Caco-2 (cell line): ENCODE measurements around the gene WBP11. TPM values are rescaled to one million over a fixed set of nuclear protein-coding genes. Genes with fewer than 3 reads are reported as not detected.

ENCODE experiments used
- BruUV-seq: library from RNA; stranded (reverse); fragments of 400-500 nt; replicated peaks from 2 replicates; lab custom pipeline; 2021; lab: Mats Ljungman, UMichigan
- CTCF ChIA-PET: fragments of 300-600 bp; sonication (Branson Sonifier 250); formaldehyde crosslinking; loops from one replicate; lab custom pipeline; 2022; ENCODE audit warnings: antibody characterized with exemption; lab: Charles Lee
- POLR2A ChIA-PET: fragments of 300-600 bp; sonication (Branson Sonifier 250); formaldehyde crosslinking; loops from one replicate; lab custom pipeline; 2022; ENCODE audit warnings: antibody characterized with exemption; lab: Charles Lee
- DNase-seq, 2 experiments: peaks; one replicate each; pipeline versions ENCODE4 v3.0.0 to v3.0.0-alpha.2; 2020 to 2022
- H3K27me3 ChIP-seq: replicated peaks from 2 replicates; pipeline ENCODE4 v1.6.0; 2011; ENCODE audit warnings: low read length; ENCODE audit not compliant: control insufficient read depth, insufficient read depth
- H3K36me3 ChIP-seq: 2 replicates; pipeline ENCODE4 v1.5.1; 2011; ENCODE audit warnings: low read length; ENCODE audit not compliant: control insufficient read depth, insufficient read depth
- H3K4me1 ChIP-seq: fragments of 250-450 bp; sonication (Bioruptor Pico); 2 replicates; pipeline ENCODE4 v1.5.1; 2020; ENCODE audit warnings: mild to moderate bottlenecking
- H3K4me3 ChIP-seq: 2 replicates; pipeline ENCODE4 v1.5.1; 2011; ENCODE audit warnings: low read depth, mild to moderate bottlenecking, control low read depth, low read length
- H3K9me3 ChIP-seq: fragments of 250-450 bp; sonication (Bioruptor Pico); 2 replicates; pipeline ENCODE4 v1.5.1; 2020; ENCODE audit warnings: mild to moderate bottlenecking, moderate library complexity
- H3K27ac Mint-ChIP-seq: one replicate; pipeline ENCODE4 v1.8.0; 2022; ENCODE audit warnings: mixed read lengths; ENCODE audit not compliant: unreplicated experiment
- H3K27me3 Mint-ChIP-seq: one replicate; pipeline ENCODE4 v1.8.0; 2022; ENCODE audit warnings: mixed read lengths; ENCODE audit not compliant: insufficient read depth, unreplicated experiment
- H3K36me3 Mint-ChIP-seq: one replicate; pipeline ENCODE4 v1.8.0; 2022; ENCODE audit warnings: mild to moderate bottlenecking, mixed read lengths; ENCODE audit not compliant: insufficient read depth, unreplicated experiment
- H3K4me1 Mint-ChIP-seq: one replicate; pipeline ENCODE4 v1.8.0; 2022; ENCODE audit warnings: low read depth, mixed read lengths; ENCODE audit not compliant: unreplicated experiment
- H3K4me3 Mint-ChIP-seq: one replicate; pipeline ENCODE4 v1.8.0; 2022; ENCODE audit warnings: mild to moderate bottlenecking, moderate library complexity, mixed read lengths; ENCODE audit not compliant: unreplicated experiment
- H3K9me3 Mint-ChIP-seq: one replicate; pipeline ENCODE4 v1.8.0; 2022; ENCODE audit warnings: mixed read lengths; ENCODE audit not compliant: unreplicated experiment
- intact Hi-C: fragments of 100-400 bp; cut with micrococcal nuclease; formaldehyde crosslinking; loops from one replicate; pipeline ENCODE4 v1.10.0; 2022; ENCODE audit not compliant: unreplicated experiment
- total RNA-seq: library from RNA; stranded (reverse); gene quantifications from 2 replicates; pipeline ENCODE4 v1.2.3, GENCODE V29; 2022
- TF ChIP-seq, protein P1 (sequence below), 2 experiments: fragments of 200-600 bp in 1 of 2; IDR thresholded peaks; 1 replicate in 1 of 2; 2 replicates in 1 of 2; pipeline versions ENCODE4 v1.5.1 to v1.8.0; 2011 to 2022; ENCODE audit warnings: antibody characterized with exemption in 1 of 2, control low read depth in 1 of 2, inconsistent platforms in 1 of 2, low read depth in 1 of 2, low read length in 1 of 2, mild to moderate bottlenecking in 1 of 2, moderate library complexity in 1 of 2; ENCODE audit not compliant: insufficient read depth in 1 of 2, severe bottlenecking in 1 of 2, unreplicated experiment in 1 of 2

Gene WBP11
- total RNA-seq, 1 experiment from 2014 or later, result 159 TPM

DNA sequence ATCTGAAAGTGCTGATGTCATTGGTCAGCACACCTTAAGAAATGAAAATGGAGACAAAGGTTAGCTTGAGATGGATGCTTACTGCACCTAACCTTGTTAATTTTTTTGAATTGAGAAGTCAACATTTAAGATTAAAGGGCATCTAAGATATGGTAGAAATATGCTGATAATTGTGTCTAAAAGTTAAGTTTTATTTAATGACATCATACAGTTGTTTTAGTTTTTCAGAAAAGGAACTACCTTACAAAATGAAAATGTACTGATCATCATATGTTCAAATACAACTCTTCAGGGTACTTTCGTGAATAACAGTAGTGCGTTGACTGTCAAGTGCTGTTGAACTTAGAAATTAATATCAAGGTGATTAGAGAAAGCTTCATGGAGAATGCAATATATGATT is 8.2 kb upstream of the WBP11 start:
- Histone ChIP-seq H3K27me3 (no peaks in the 10 kb centered on the region), H3K4me3 (no peak overlapping the region), H3K36me3 (no peaks in the 10 kb centered on the region), H3K4me1 (no peaks in the 10 kb centered on the region), H3K9me3 (no peaks in the 10 kb centered on the region)
- ChIA-PET CTCF (interaction anchor here (0.8 to 2.4 kb wide), 4 partner anchors 17 to 185 kb away, joined by 3 to 38 read pairs (median 6); no protein-coding TSS in a partner anchor), POLR2A (no interaction called here)
- DNase-seq, result no peak
- intact Hi-C loops, result loop anchor here (1.0 to 2.0 kb wide), 6 partner anchors 34 to 458 kb away; no protein-coding TSS in a partner anchor
- TF ChIP-seq, protein P1, sequence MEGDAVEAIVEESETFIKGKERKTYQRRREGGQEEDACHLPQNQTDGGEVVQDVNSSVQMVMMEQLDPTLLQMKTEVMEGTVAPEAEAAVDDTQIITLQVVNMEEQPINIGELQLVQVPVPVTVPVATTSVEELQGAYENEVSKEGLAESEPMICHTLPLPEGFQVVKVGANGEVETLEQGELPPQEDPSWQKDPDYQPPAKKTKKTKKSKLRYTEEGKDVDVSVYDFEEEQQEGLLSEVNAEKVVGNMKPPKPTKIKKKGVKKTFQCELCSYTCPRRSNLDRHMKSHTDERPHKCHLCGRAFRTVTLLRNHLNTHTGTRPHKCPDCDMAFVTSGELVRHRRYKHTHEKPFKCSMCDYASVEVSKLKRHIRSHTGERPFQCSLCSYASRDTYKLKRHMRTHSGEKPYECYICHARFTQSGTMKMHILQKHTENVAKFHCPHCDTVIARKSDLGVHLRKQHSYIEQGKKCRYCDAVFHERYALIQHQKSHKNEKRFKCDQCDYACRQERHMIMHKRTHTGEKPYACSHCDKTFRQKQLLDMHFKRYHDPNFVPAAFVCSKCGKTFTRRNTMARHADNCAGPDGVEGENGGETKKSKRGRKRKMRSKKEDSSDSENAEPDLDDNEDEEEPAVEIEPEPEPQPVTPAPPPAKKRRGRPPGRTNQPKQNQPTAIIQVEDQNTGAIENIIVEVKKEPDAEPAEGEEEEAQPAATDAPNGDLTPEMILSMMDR (IDR thresholded peaks at IDR 0.05; ENCODE audit: insufficient read depth in 1 of 2, low read depth in 1 of 2, low read length in 1 of 2, severe bottlenecking in 1 of 2, unreplicated experiment in 1 of 2), result no peak
- Mint-ChIP-seq H3K4me1 (no peaks in the 10 kb centered on the region), H3K27ac (no peak overlapping the region), H3K36me3 (no peaks in the 10 kb centered on the region), H3K4me3 (no peak overlapping the region), H3K27me3 (peaks cover 7% of the 10 kb centered on the region), H3K9me3 (no peaks in the 10 kb centered on the region)
- BruUV-seq, result no TSS peak

DNA sequence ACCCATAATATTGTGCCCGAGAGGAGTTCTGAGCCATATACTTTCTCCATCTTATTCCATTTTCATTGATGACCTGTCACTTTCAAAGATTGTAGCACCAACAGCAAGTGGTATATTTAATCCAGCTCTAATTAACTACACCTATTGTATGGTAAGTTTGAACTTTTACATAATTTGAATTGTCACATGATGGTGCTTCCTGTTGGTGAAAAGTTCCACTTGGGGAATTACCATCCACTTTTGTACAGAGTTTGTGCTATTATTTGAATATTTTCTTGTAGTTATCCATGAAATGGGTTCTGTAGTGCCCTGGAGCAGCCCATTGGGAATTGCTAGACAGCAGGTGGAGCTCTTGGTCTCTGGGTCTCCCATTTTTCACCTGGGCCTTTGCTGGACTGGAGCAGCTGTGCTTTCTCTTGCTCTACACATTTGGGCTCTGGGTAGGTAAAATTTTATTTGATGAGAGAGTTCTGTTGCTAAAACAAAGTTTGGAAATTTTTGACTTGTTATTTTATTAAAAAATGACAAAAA is 7.7 kb upstream of the WBP11 start:
- no peaks in the 10 kb centered on the region for H3K9me3 ChIP-seq
- Mint-ChIP-seq H3K9me3 (no peaks in the 10 kb centered on the region), H3K27me3 (peaks cover 7% of the 10 kb centered on the region), H3K4me1 (no peaks in the 10 kb centered on the region), H3K4me3 (no peak overlapping the region), H3K36me3 (no peaks in the 10 kb centered on the region), H3K27ac (no peak overlapping the region)
- H3K27me3 ChIP-seq, result no peaks in the 10 kb centered on the region
- intact Hi-C loops, result loop anchor here (1.0 to 2.0 kb wide), 6 partner anchors 34 to 458 kb away; no protein-coding TSS in a partner anchor
- CTCF ChIA-PET, result interaction anchor here (0.6 to 2.4 kb wide), 7 partner anchors 18 to 713 kb away, joined by 3 to 38 read pairs (median 5); no protein-coding TSS in a partner anchor
- H3K4me1 ChIP-seq, result no peaks in the 10 kb centered on the region
- BruUV-seq, result no TSS peak
- TF ChIP-seq, protein P1 (IDR thresholded peaks at IDR 0.05; ENCODE audit: insufficient read depth in 1 of 2, low read depth in 1 of 2, low read length in 1 of 2, severe bottlenecking in 1 of 2, unreplicated experiment in 1 of 2), result peak; percentile 65 to 85
- DNase-seq, result peak; percentile 63 to 70
- POLR2A ChIA-PET, result no interaction called here
- H3K36me3 ChIP-seq, result no peaks in the 10 kb centered on the region
- H3K4me3 ChIP-seq, result no peak overlapping the region

DNA sequence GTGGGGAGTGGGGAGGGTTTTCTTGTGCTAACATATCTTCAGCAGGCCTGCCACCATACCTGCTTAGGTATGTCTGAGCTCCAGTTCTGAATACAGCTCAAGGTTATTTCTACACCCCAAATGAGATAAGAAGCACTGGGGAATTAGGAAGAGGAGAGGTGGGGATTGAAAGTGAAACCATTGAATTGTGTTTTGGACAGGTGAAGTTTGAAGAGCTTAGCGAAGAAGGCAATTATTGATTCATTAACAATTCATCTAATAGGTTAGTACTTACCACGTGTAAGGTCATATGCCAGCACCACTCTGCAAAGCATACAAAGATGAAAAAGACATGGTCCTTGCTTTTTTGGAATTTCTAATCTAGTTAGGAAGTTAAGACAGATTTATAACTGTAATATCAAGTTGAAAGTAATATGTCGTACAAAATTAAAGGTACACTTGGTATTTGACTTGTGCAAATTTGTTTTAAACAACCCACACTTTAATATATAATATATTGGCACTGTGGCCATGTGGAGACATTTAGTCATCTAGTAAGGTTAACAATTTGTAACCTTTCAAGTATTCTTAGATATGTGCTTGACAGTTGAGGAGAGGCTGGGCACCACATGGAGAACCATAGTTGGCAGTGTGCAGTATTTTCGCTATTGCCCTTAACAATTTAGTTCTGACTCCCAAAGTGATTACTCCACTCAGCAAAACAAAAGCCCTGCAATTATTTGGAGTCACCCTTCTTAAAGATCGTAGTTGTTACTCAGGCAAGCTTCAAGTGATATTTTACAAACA is 7.1 kb upstream of the WBP11 start:
- TF ChIP-seq, protein P1 (IDR thresholded peaks at IDR 0.05; ENCODE audit: insufficient read depth in 1 of 2, low read depth in 1 of 2, low read length in 1 of 2, severe bottlenecking in 1 of 2, unreplicated experiment in 1 of 2), result no peak
- no TSS peak for BruUV-seq
- no peak overlapping the region for H3K4me3 ChIP-seq
- no peaks in the 10 kb centered on the region for H3K36me3 Mint-ChIP-seq
- H3K4me3 Mint-ChIP-seq, result no peak overlapping the region
- no peaks in the 10 kb centered on the region for H3K9me3 Mint-ChIP-seq
- no peaks in the 10 kb centered on the region for H3K27me3 ChIP-seq
- no peak for DNase-seq
- intact Hi-C loops, result loop anchor here (2.0 kb wide), 2 partner anchors 82 to 176 kb away; no protein-coding TSS in a partner anchor
- no peaks in the 10 kb centered on the region for H3K36me3 ChIP-seq
- H3K9me3 ChIP-seq, result no peaks in the 10 kb centered on the region
- ChIA-PET POLR2A (no interaction called here), CTCF (interaction anchor here (0.6 to 2.4 kb wide), 6 partner anchors 35 to 713 kb away, joined by 4 to 38 read pairs (median 6); no protein-coding TSS in a partner anchor)
- H3K4me1 Mint-ChIP-seq, result no peaks in the 10 kb centered on the region
- H3K4me1 ChIP-seq, result no peaks in the 10 kb centered on the region; the same call in 1 of the 2 replicates
- H3K27me3 Mint-ChIP-seq, result peaks cover 7% of the 10 kb centered on the region
- no peak overlapping the region for H3K27ac Mint-ChIP-seq
